ENCODE measurements around the gene WDR86. TPM values are rescaled to one million over a fixed set of nuclear protein-coding genes. Genes with fewer than 3 reads are reported as not detected.

WDR86 gene
- total RNA-seq, 4 donors from 2014 or later = 17.2 to 41.5 (median 22.1) TPM

DNA sequence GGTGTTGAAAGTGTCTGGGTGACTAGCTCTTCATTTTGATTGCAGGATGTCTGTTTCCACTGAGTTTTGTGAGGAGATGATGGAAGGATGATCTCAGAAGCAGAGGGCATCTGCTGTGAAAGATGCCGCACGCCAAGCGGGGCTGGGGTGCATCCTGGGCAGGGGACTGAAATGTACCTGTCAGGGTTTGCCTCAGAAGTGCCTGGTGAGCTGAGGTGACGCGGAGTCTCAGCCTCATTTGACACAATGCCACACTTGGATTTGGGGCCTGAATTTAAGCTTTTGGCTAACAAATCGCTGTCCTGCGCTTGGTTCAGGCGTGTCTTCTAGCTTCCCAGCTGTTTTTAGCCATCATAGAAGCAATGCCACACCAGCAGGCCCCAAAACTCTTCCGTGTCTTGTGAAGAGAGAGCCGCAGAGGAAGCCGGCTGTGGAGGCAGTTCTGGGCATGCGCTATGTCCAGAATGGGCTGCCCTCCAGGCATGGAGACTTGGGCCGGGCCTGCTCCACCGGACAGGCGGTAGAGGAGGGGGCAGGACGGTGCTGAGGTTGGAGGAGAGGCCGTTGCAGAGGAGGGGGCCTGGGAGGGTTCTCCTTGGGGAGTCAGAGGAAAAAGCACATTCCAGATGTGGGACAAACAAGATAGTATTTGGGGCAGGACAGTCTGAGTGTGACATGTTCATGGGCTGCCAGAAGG, 31.2 kb downstream of the WDR86 start:
- TF ChIP-seq, protein P1, sequence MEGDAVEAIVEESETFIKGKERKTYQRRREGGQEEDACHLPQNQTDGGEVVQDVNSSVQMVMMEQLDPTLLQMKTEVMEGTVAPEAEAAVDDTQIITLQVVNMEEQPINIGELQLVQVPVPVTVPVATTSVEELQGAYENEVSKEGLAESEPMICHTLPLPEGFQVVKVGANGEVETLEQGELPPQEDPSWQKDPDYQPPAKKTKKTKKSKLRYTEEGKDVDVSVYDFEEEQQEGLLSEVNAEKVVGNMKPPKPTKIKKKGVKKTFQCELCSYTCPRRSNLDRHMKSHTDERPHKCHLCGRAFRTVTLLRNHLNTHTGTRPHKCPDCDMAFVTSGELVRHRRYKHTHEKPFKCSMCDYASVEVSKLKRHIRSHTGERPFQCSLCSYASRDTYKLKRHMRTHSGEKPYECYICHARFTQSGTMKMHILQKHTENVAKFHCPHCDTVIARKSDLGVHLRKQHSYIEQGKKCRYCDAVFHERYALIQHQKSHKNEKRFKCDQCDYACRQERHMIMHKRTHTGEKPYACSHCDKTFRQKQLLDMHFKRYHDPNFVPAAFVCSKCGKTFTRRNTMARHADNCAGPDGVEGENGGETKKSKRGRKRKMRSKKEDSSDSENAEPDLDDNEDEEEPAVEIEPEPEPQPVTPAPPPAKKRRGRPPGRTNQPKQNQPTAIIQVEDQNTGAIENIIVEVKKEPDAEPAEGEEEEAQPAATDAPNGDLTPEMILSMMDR (IDR thresholded peaks at IDR 0.05) = no peak
- peak; percentile 16 for DNase-seq (ENCODE audit: low spot score)
- ATAC-seq (ENCODE audit: low FRiP score) = no peak

DNA sequence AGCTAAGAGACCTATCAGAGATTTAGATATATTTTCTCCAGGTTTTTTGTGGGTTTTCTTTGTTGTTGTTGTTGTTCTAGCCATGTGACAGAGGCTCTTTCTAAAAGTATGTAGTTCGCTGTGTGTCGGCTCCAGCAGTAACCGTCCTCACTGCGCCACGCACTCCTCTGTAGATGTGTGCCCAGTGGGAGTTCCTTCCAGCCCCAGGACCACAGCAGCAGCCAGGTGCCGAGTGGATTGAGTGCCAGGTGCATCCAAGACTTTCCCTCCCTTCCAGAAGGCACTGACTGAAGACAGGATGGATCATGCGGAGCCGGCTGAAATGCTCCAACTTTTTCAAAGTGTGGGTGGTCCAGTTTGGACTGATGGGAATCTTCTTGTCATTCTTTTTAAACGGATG, 31.8 kb downstream of the WDR86 start:
- peak; percentile 2 for DNase-seq (ENCODE audit: low spot score)
- ATAC-seq (ENCODE audit: low FRiP score) = no peak
- TF ChIP-seq, protein P1 (IDR thresholded peaks at IDR 0.05) = no peak

DNA sequence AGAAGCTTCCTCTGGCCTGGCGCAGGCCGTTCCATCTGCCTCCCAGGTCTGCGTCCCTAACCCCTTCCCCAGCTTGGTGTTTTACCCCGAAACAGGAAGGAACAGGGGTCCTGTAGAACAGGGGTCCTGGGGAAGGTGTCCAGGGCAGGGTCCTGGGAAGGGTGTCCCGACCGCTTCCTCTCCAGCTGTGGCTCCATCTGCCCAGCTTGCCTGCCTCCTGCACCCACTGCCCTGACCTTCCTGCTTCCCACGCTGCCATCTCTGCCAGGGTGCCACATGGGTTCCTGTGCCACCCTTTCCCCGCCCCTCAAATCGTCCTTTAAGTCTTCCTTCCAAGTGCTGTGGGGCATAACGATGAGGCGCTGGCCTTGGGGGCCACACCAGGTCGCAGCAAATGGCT, 32.4 kb downstream of the WDR86 start:
- DNase-seq (ENCODE audit: low spot score) (no peak), ATAC-seq (ENCODE audit: low FRiP score) (no peak)
- TF ChIP-seq, protein P1 (IDR thresholded peaks at IDR 0.05) = no peak

DNA sequence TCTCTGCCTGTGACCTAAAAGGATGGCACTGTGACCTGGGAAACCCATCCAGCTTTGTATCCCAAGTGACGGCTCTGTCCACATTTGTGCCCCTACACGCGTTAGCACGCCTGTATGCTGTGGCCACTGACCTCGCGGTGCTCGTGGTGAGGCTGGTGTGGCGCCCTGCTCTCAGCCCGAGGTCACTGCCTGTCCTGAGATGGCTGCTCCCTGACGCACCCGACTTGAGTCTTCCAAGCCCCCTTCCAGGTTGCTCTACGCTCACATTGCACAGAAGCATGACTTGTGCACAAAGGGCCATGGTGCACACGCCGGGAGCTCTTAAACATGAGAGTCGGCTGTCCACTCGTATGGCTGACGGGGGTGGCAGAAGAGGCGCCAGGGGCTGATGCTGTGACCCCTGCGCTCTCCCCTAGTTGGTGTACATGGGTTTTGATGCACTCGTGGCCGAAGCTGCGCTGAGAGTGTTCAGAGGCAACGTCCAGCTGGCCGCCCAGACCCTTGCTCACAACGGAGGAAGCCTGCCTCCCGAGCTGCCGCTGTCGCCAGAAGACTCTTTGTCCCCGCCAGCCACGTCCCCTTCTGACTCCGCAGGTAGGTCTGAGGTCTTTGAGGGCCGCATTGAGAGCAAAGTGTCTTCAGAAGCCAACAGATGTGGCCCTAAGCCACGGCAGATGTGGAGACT, 33.5 kb downstream of the WDR86 start:
- TF ChIP-seq, protein P1 (IDR thresholded peaks at IDR 0.05) = no peak
- no peak for DNase-seq (ENCODE audit: low spot score)
- no peak for ATAC-seq (ENCODE audit: low FRiP score)

DNA sequence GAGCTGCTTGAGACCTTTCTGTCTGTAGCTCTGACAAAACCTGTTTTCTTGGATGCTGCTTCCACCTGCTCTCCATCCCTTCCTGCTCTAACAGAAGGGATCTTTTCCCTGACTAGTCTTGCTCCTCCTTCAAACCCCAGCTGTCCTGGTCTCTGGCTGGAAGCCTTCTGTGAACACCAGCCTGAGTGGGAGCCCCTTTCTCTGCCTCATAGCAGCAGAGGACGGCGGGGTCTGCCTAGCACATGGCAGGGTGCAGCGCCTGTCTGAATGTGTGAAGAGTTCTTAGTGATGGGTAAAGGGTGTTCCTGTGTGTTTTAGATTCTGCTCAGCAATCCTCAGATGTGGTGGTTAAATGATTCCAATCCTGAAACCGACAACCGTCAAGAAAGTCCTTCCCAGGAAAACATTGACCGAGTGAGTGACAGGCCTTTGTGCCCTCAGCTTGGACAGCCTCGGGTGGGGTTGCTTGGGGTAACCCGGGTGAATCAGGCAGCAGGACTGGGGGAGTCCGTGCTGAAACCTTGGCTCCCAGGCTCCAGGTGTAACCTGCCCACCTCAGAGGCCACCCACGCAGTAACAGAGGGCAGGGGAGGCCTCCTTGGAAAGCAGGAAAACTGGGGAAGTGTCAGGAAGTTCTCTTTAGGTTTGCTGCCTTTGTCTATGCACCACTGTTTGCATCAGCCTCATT, 34.2 kb downstream of the WDR86 start:
- DNase-seq (ENCODE audit: low spot score) = no peak
- TF ChIP-seq, protein P1 (IDR thresholded peaks at IDR 0.05) = no peak
- ATAC-seq (ENCODE audit: low FRiP score) = no peak

DNA sequence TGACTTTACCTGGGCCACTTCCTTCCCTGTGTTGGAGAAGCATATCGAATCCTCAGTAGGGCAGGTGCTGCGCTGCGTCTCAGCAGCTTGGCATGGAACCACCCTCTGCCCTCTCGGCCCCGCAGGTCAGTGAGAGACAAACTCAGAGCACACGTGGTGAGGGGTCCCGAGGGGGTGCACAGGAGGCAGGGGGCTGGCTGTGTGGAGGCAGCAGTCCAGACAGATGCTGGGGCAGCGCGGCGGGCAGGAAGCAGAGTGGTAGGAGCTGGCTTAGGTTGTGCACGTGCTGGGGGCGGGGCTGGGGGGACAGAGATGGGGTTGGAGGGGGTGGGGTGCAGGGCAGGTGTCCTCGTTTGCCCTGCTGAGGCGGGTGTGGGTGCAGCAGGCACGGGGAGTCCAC, 35.1 kb downstream of the WDR86 start:
- no peak for ATAC-seq (ENCODE audit: low FRiP score)
- DNase-seq (ENCODE audit: low spot score) = peak; percentile 0
- TF ChIP-seq, protein P1 (IDR thresholded peaks at IDR 0.05) = no peak

Data from omental fat pad (tissue), 4 donors.